ENCODE results near the gene NDOR1. TPM values are rescaled to one million over a fixed set of nuclear protein-coding genes. Genes with fewer than 3 reads are reported as not detected.

The NDOR1 gene
- total RNA-seq, 1 donor from 2014 or later, result 28.0 TPM

GRCh38 chr9:137172901-137173795 lies 32.4 kb upstream of the NDOR1 start:
- H3K27ac Mint-ChIP-seq, result no peak overlapping the region
- H3K36me3 Mint-ChIP-seq, result no peaks in the 10 kb centered on the region
- H3K4me3 Mint-ChIP-seq, result no peak overlapping the region
- DNase-seq (ENCODE audit: extremely low spot score, unreplicated experiment), result no peak
- H3K9me3 Mint-ChIP-seq, result no peaks in the 10 kb centered on the region
- H3K27me3 Mint-ChIP-seq, result peaks cover 26% of the 10 kb centered on the region
- no peaks in the 10 kb centered on the region for H3K4me1 Mint-ChIP-seq (ENCODE audit: unreplicated experiment)
- no peak for TF ChIP-seq CTCF (conservative IDR thresholded peaks at IDR 0.05)

GRCh38 chr9:137173796-137174664 lies 31.5 kb upstream of the NDOR1 start:
- Mint-ChIP-seq H3K36me3 (no peaks in the 10 kb centered on the region), H3K27ac (no peak overlapping the region), H3K4me1 (ENCODE audit: unreplicated experiment) (no peaks in the 10 kb centered on the region), H3K4me3 (no peak overlapping the region), H3K27me3 (peaks cover 26% of the 10 kb centered on the region), H3K9me3 (no peaks in the 10 kb centered on the region)
- TF ChIP-seq CTCF (conservative IDR thresholded peaks at IDR 0.05), result no peak
- DNase-seq (ENCODE audit: extremely low spot score, unreplicated experiment), result no peak

- no peaks in the 10 kb centered on the region for H3K9me3 Mint-ChIP-seq
- no peak for DNase-seq (ENCODE audit: extremely low spot score, unreplicated experiment)
- H3K4me3 Mint-ChIP-seq, result no peak overlapping the region
- H3K27ac Mint-ChIP-seq, result no peak overlapping the region
- no peaks in the 10 kb centered on the region for H3K36me3 Mint-ChIP-seq
- no peaks in the 10 kb centered on the region for H3K4me1 Mint-ChIP-seq (ENCODE audit: unreplicated experiment)
- peaks cover 26% of the 10 kb centered on the region for H3K27me3 Mint-ChIP-seq
- TF ChIP-seq CTCF (conservative IDR thresholded peaks at IDR 0.05), result peak; percentile 10
Observed at GRCh38 chr9:137174722-137175293, 30.7 kb upstream of the NDOR1 start.

- H3K36me3 Mint-ChIP-seq, result no peaks in the 10 kb centered on the region
- H3K27me3 Mint-ChIP-seq, result peaks cover 20% of the 10 kb centered on the region
- no peak overlapping the region for H3K27ac Mint-ChIP-seq
- no peaks in the 10 kb centered on the region for H3K9me3 Mint-ChIP-seq
- no peaks in the 10 kb centered on the region for H3K4me1 Mint-ChIP-seq (ENCODE audit: unreplicated experiment)
- peak; percentile 29 for TF ChIP-seq CTCF (conservative IDR thresholded peaks at IDR 0.05)
- no peak for DNase-seq (ENCODE audit: extremely low spot score, unreplicated experiment)
- no peak overlapping the region for H3K4me3 Mint-ChIP-seq
Observed at GRCh38 chr9:137175345-137175961, 30.0 kb upstream of the NDOR1 start.

Measured in type B pancreatic cell (in vitro differentiated cells).